Measurements from ENCODE around the gene RBM28.
"Not testable (repeated sequence)": the region's sequence is repeated elsewhere in the genome, so short reads cannot be mapped to it uniquely, and the experiment has no call there.

The RBM28 gene

DNA sequence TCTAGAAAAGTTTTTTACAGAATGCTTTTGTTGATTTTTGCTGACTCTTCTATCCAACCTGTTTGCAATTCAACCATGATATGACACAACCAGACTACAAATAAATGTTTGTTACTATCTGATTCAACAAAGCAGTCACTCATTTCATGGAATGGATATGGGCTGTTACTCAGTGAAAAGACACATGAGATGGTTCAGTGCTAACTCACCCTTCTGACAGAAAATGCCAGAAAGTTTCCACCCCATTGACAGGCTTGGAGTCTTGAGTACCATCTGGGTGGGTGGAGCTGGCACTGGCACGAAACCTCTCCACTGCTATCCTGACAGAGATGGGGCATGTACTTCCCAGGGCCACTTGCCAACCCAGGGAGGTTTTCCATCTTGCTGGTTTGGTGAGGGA, 39.5 kb downstream of the RBM28 start:
- in situ Hi-C loops (cut with MboI; ENCODE audit: low sequenced_read_pairs, unreplicated experiment) = no loop called here
- no peak for DNase-seq (ENCODE audit: low spot score)
- no peak for TF ChIP-seq CTCF (IDR thresholded peaks at IDR 0.05; ENCODE audit: borderline replicate concordance, control extremely low read depth, extremely low read depth, insufficient read depth, missing control alignments)

- no peak for DNase-seq (ENCODE audit: low spot score)
- no peak for TF ChIP-seq CTCF (IDR thresholded peaks at IDR 0.05; ENCODE audit: borderline replicate concordance, control extremely low read depth, extremely low read depth, insufficient read depth, missing control alignments)
- in situ Hi-C loops (cut with MboI; ENCODE audit: low sequenced_read_pairs, unreplicated experiment) = no loop called here
Measured at GRCh38 chr7:128303643-128304042, 40.1 kb downstream of the RBM28 start.

DNA sequence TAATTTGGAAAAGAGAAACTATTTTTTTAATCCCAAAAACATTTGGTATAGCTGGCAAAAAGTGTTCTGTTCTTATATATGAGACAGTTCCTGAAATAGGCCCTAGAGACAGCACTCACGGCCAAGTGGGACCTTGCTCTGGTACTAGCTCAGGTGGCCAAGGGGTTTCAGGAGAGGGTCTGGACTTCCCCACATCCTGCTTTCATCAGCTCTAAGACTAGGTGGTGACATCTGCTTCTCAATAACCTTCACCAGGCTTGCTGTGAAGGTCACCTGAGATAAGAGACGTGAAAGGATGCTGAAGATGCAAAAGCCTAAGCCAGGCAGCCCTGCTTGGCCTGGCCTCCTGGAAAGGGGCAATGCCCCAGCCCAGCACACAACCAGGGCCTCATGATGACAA, 40.6 kb downstream of the RBM28 start:
- in situ Hi-C loops (cut with MboI; ENCODE audit: low sequenced_read_pairs, unreplicated experiment) = no loop called here
- no peak for TF ChIP-seq CTCF (IDR thresholded peaks at IDR 0.05; ENCODE audit: borderline replicate concordance, control extremely low read depth, extremely low read depth, insufficient read depth, missing control alignments)
- no peak for DNase-seq (ENCODE audit: low spot score)

GRCh38 chr7:128302139-128302538, 41.6 kb downstream of the RBM28 start:
- in situ Hi-C loops (cut with MboI; ENCODE audit: low sequenced_read_pairs, unreplicated experiment) = no loop called here
- no peak for DNase-seq (ENCODE audit: low spot score)
- no peak for TF ChIP-seq CTCF (IDR thresholded peaks at IDR 0.05; ENCODE audit: borderline replicate concordance, control extremely low read depth, extremely low read depth, insufficient read depth, missing control alignments)

- in situ Hi-C loops (cut with MboI; ENCODE audit: low sequenced_read_pairs, unreplicated experiment) = no loop called here
- no peak for TF ChIP-seq CTCF (IDR thresholded peaks at IDR 0.05; ENCODE audit: borderline replicate concordance, control extremely low read depth, extremely low read depth, insufficient read depth, missing control alignments)
- no peak for DNase-seq (ENCODE audit: low spot score)
Measured at GRCh38 chr7:128299109-128299607, 44.5 kb downstream of the RBM28 start.

- DNase-seq (ENCODE audit: low spot score); in situ Hi-C loops (cut with MboI; ENCODE audit: low sequenced_read_pairs, unreplicated experiment): not testable (repeated sequence)
Measured at GRCh38 chr7:128298004-128298403, 45.7 kb downstream of the RBM28 start.

GRCh38 chr7:128287556-128287955, 56.2 kb downstream of the RBM28 start:
- in situ Hi-C loops (cut with MboI; ENCODE audit: low sequenced_read_pairs, unreplicated experiment) = no loop called here
- no peak for TF ChIP-seq CTCF (IDR thresholded peaks at IDR 0.05; ENCODE audit: borderline replicate concordance, control extremely low read depth, extremely low read depth, insufficient read depth, missing control alignments)
- no peak for DNase-seq (ENCODE audit: low spot score)

All from GM13976 (cell line).